Activated T-helper 2 cell treated with anti-CD3 and anti-CD28 coated beads, Interferon-gamma antibody, Interleukin-2, Interleukin-4, amounts not matched to agents 10 μg/mL and 5 μg/mL and 100 μg/mL, durations not matched to agents 14 hours and 24 hours and 36 hours (primary cell): ENCODE data around the gene EPHA4. TPM values are rescaled to one million over a fixed set of nuclear protein-coding genes. Genes with fewer than 3 reads are reported as not detected.

Source experiments
- DNase-seq: peaks from one replicate; pipeline ENCODE4 v3.0.0; 2021; ENCODE audit warnings: low spot score
- H3K27ac Mint-ChIP-seq: one replicate; pipeline ENCODE4 v1.8.0; 2021; ENCODE audit warnings: mixed read lengths
- H3K27me3 Mint-ChIP-seq: one replicate; pipeline ENCODE4 v1.8.0; 2021; ENCODE audit warnings: low read depth, mixed read lengths
- H3K36me3 Mint-ChIP-seq: one replicate; pipeline ENCODE4 v1.8.0; 2021; ENCODE audit warnings: low read depth, mixed read lengths
- H3K4me1 Mint-ChIP-seq: one replicate; pipeline ENCODE4 v1.8.0; 2021; ENCODE audit warnings: low read depth, mixed read lengths
- H3K4me3 Mint-ChIP-seq: one replicate; pipeline ENCODE4 v1.8.0; 2021; ENCODE audit warnings: low read depth, mild to moderate bottlenecking, moderate library complexity, mixed read lengths
- H3K9me3 Mint-ChIP-seq: one replicate; pipeline ENCODE4 v1.8.0; 2021; ENCODE audit warnings: mixed read lengths
- intact Hi-C: fragments of 100-400 bp; cut with micrococcal nuclease; formaldehyde crosslinking; loops from one replicate; pipeline ENCODE4 v1.15.1; 2023
- total RNA-seq: library from RNA; stranded (reverse); gene quantifications from 2 replicates; pipeline ENCODE4 v1.2.3, GENCODE V29; 2022

Gene EPHA4
- total RNA-seq, 1 donor from 2014 or later = 1.2 TPM

DNA sequence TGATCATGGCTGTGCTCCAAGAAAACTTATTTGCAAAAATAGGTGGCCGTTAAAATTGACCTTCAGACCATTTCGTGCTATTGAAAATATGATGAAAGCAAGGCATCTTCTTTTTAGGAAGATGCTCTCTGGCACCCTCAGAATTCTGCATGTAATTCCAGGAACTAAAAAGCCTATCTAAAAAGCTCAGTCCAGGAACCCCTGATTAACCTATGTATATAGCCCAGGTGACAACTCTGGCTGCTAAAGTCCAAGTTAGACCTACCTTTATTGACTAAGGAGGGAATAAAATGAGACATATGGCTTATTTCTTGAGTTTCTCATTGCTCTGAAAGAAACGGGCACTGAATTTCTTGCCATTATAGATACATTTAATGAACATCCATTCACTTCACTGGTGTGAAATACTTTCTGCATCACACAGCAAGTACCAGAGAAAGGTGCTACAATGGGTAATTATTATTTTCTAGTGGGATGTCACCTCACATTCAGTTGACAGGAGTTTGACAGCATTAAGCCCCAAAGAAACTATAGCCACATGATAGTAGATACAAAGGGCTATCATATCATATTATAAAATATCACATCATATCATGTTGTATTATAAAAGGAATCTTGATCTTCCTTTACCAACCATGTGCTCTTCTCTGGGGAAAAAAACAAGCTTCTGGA, 83.8 kb downstream of the EPHA4 start:
- no peaks in the 10 kb centered on the region for H3K36me3 Mint-ChIP-seq
- no peak overlapping the region for H3K4me3 Mint-ChIP-seq
- intact Hi-C loops = no loop called here
- DNase-seq = no peak
- H3K9me3 Mint-ChIP-seq = no peaks in the 10 kb centered on the region
- no peaks in the 10 kb centered on the region for H3K4me1 Mint-ChIP-seq
- no peak overlapping the region for H3K27ac Mint-ChIP-seq
- peaks cover 11% of the 10 kb centered on the region for H3K27me3 Mint-ChIP-seq

DNA sequence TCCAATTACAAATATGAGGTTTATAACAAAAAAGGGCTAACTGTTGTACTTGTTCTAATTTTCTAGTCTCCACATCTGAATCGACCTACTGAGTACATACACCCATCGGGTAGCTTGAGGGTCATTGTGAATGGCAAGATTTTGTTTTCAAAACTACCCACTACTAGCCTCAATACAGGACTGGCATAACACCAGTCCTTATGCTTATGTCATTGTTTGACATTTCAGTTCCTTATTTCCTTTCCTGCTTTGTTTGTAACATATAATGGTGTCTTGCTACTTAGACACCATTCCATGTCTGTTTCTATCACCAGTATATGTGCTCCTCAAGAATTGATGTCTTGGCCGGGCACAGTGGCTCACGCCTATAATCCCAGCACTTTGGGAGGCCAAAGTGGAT, 86.0 kb downstream of the EPHA4 start:
- no peaks in the 10 kb centered on the region for H3K9me3 Mint-ChIP-seq
- no peak overlapping the region for H3K4me3 Mint-ChIP-seq
- intact Hi-C loops = no loop called here
- no peaks in the 10 kb centered on the region for H3K4me1 Mint-ChIP-seq
- no peak overlapping the region for H3K27ac Mint-ChIP-seq
- peaks cover 8% of the 10 kb centered on the region for H3K27me3 Mint-ChIP-seq
- DNase-seq = no peak
- no peaks in the 10 kb centered on the region for H3K36me3 Mint-ChIP-seq

GRCh38 chr2:221485503-221485870, 86.6 kb downstream of the EPHA4 start:
- no peak overlapping the region for H3K4me3 Mint-ChIP-seq
- no peaks in the 10 kb centered on the region for H3K4me1 Mint-ChIP-seq
- no peaks in the 10 kb centered on the region for H3K9me3 Mint-ChIP-seq
- no peak overlapping the region for H3K27ac Mint-ChIP-seq
- no peak for DNase-seq
- H3K27me3 Mint-ChIP-seq = peaks cover 4% of the 10 kb centered on the region
- no peaks in the 10 kb centered on the region for H3K36me3 Mint-ChIP-seq
- intact Hi-C loops = no loop called here

DNA sequence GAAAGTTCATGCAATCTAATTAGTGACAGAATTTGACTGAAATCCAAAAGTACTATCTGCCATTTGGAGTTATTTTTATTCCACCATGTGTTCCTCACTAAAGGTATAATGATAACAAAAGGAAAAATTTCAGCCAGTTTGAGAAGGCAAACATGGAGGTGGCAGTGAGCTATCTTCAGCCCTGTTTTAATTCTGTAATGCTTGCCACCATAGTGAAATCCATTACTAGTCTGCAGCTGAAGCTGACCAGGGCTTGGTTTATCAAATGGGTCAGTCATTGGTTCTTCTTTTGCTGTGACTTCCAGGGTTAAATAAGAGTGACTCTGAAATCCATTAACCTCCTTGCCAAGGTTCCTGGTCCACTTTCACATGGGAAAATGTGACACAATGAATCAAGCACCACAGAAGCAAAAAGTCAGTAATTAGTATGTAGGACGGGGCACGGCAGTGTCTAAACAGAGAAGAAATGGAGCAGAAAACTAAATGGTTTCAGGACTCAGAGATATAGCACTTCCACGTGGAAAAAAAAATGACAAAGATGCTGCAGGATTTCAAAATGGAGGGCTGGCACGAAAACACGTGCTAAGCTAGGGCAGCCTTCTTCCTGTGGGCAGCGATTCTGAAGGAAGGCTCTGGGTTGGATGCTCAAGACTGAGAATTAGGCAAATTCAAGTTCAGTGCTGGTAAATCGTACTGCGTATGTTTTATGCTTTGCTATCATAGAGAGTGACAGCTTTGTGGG, 87.2 kb downstream of the EPHA4 start:
- H3K4me3 Mint-ChIP-seq = no peak overlapping the region
- intact Hi-C loops = no loop called here
- no peaks in the 10 kb centered on the region for H3K36me3 Mint-ChIP-seq
- H3K27me3 Mint-ChIP-seq = peaks cover 4% of the 10 kb centered on the region
- DNase-seq = no peak
- H3K27ac Mint-ChIP-seq = no peak overlapping the region
- H3K9me3 Mint-ChIP-seq = no peaks in the 10 kb centered on the region
- H3K4me1 Mint-ChIP-seq = no peaks in the 10 kb centered on the region

DNA sequence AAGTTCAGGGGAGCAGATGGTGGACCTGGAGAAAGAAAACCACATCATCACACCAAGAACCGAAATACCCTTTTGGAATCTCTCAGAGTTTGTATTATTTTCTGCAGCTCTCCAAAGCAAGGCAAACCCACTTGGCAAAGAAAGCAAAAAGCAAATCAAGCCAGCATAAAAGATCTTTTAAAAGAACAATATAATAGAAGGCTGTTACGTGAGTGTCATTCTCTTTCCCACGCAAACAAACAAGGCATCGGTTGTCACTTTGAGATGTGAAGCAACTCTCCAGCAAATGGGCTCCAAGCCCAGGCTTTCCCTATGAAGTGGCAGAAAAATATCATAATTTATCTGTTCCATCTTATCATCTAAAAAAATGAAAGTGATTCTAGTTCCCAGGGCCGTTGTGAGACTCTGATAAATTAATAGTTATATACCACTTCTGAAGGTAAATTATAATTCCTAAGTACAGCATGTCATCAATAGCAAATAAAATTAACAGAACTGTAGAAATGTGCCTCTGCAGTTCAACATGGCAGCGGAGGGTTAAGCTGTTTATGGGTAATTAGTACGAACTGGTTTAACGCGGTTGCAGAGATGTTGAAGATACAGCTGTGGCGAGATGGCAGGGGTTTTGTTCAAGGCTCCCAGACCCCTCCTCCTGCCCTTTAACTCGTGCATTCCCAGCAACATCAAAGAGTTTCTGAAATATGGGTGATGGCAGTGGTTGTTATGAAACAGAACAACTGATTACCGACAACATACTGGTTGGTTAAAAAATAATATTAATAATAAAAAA, 89.2 kb downstream of the EPHA4 start:
- Mint-ChIP-seq H3K9me3 (no peaks in the 10 kb centered on the region), H3K4me1 (no peaks in the 10 kb centered on the region), H3K27ac (no peak overlapping the region), H3K4me3 (no peak overlapping the region), H3K27me3 (no peaks in the 10 kb centered on the region), H3K36me3 (no peaks in the 10 kb centered on the region)
- intact Hi-C loops = no loop called here
- DNase-seq = no peak

GRCh38 chr2:221480821-221481220, 91.3 kb downstream of the EPHA4 start:
- Mint-ChIP-seq H3K27ac (no peak overlapping the region), H3K4me3 (no peak overlapping the region), H3K36me3 (no peaks in the 10 kb centered on the region), H3K27me3 (peaks cover 1% of the 10 kb centered on the region), H3K9me3 (no peaks in the 10 kb centered on the region), H3K4me1 (no peaks in the 10 kb centered on the region)
- DNase-seq = no peak
- intact Hi-C loops = no loop called here

DNA sequence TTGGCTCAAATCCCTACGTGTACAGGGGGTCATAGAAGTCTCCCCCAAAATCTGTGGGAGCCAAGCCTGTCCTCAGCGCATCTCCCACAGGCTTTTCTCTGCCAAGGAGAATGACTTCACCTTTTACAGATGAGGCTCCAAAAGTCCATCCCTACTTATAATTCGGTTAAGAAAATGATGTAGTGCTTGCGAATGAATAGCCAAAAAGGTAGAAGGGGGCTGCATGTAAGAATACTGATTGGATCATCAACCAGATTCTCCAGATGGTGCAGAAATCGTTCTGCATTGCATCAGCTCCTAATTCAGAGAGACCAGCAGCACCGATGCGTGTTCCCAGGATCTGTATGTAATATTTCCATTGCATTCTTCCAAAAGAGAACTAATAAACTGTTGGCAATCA, 91.9 kb downstream of the EPHA4 start:
- H3K27me3 Mint-ChIP-seq = peaks cover 1% of the 10 kb centered on the region
- H3K9me3 Mint-ChIP-seq = no peaks in the 10 kb centered on the region
- H3K36me3 Mint-ChIP-seq = no peaks in the 10 kb centered on the region
- no peaks in the 10 kb centered on the region for H3K4me1 Mint-ChIP-seq
- no peak overlapping the region for H3K4me3 Mint-ChIP-seq
- intact Hi-C loops = no loop called here
- no peak for DNase-seq
- no peak overlapping the region for H3K27ac Mint-ChIP-seq

DNA sequence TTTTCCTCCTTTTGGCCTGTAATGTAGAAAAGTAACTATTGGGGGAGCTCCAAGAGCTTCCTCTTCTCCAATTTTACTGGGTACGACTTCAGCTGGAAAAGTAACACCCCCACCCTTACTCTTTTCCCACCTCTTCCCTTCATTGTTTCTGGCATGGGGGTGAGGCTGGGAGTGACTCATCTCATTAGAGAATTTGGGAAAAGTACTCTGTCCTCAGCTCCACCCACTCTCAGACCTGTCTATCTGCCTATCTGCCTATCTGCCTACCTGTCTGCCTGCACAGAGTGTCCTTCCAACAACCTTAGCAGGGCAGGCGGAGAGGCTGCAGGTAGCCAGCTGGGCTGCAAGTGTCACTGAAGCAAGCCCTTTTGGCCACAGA, 93.6 kb downstream of the EPHA4 start:
- intact Hi-C loops = no loop called here
- H3K9me3 Mint-ChIP-seq = no peaks in the 10 kb centered on the region
- no peak for DNase-seq
- H3K4me1 Mint-ChIP-seq = no peaks in the 10 kb centered on the region
- no peak overlapping the region for H3K4me3 Mint-ChIP-seq
- H3K36me3 Mint-ChIP-seq = no peaks in the 10 kb centered on the region
- peaks cover 1% of the 10 kb centered on the region for H3K27me3 Mint-ChIP-seq
- H3K27ac Mint-ChIP-seq = no peak overlapping the region

DNA sequence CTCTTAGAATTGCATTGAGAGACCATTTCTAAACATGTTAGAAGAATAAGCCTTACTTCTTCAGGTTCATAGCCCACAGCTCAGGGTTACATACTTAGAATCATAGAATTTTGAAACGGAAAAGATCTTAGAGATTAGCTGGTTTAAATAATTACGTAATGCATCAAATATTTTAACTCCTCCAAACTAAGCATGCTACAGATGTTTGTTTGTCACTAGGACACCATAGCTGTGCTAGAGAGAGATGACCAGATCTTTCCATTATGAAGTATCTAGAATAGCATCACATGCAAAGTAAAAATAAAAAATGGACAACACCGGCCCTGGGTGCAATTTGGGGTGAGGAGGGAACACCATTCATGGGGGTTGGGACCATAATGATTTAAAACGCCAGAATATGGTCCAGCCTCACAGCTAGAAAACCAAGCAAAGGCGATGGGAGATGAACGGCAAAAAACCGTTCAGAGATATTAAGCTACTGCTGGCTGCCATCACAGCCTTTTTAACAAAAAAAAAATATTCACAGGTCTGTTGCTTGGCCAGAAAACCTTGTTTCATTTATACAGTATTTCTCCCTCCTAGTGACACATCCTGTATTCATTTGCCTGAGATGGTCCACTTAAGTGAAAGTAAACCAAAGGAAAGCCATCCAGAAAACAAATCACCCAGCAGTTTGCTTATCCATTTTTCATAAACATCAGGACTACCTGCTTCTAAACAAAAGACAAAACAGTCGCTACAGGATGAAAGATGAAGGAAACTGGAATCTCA, 94.2 kb downstream of the EPHA4 start:
- intact Hi-C loops = no loop called here
- Mint-ChIP-seq H3K9me3 (no peaks in the 10 kb centered on the region), H3K27ac (no peak overlapping the region)

GRCh38 chr2:221476195-221476594, 95.9 kb downstream of the EPHA4 start:
- Mint-ChIP-seq H3K27ac (no peak overlapping the region), H3K9me3 (no peaks in the 10 kb centered on the region), H3K27me3 (peaks cover 3% of the 10 kb centered on the region), H3K36me3 (no peaks in the 10 kb centered on the region), H3K4me1 (no peaks in the 10 kb centered on the region), H3K4me3 (no peak overlapping the region)
- no peak for DNase-seq
- intact Hi-C loops = no loop called here

More for the DNA sequence above, 94.2 kb downstream of the EPHA4 start:
- Mint-ChIP-seq H3K4me1 (no peaks in the 10 kb centered on the region), H3K36me3 (no peaks in the 10 kb centered on the region), H3K27me3 (peaks cover 1% of the 10 kb centered on the region), H3K4me3 (no peak overlapping the region)
- DNase-seq = no peak

DNA sequence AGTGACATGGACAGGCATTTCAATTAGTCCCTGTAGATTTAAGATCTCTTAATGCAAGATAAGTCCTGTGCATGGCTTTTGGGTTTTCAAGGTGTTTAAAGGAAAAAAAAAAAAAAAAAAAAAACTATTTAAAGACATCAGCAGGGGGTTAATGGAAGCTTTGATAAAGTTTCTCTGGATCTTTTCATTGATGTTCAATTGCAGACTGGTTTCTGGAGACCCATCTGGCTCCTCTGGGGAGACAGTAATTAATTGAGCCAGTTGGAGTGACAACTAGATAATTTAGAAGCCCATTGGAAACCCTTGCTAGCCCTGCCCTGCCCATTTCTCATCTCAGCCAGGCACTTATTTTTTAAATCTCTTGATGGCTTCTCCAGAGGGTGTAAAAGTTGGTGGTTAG, 98.7 kb downstream of the EPHA4 start:
- Mint-ChIP-seq H3K27me3 (peaks cover 9% of the 10 kb centered on the region), H3K4me3 (no peak overlapping the region), H3K27ac (no peak overlapping the region), H3K9me3 (no peaks in the 10 kb centered on the region), H3K36me3 (no peaks in the 10 kb centered on the region), H3K4me1 (no peaks in the 10 kb centered on the region)
- intact Hi-C loops = no loop called here
- DNase-seq = no peak

DNA sequence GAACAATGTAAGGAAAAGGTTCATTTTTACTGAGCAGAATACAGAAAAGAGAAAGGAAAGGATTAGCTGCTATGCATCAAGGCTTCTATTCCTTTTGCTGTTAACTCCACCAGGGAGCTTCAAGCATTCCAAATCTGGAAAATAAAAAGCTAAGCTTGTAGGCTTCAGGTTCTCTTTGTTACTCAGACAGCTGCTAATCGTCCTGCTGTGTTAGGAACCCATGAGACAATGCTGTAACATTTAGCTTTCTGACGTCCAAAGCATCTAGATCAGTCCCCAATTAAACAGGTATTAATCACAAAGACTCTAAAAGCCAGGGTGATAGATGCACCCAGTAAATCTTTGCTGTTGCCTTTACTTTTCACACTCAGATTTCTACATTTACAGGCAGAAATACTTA, 103.8 kb downstream of the EPHA4 start:
- Mint-ChIP-seq H3K27ac (no peak overlapping the region), H3K4me1 (peaks cover 22% of the 10 kb centered on the region), H3K27me3 (peaks cover 12% of the 10 kb centered on the region), H3K9me3 (no peaks in the 10 kb centered on the region), H3K4me3 (no peak overlapping the region), H3K36me3 (no peaks in the 10 kb centered on the region)
- DNase-seq = no peak
- intact Hi-C loops = no loop called here
